Measurements from ENCODE around the gene DNM1.

DNM1 gene

DNA sequence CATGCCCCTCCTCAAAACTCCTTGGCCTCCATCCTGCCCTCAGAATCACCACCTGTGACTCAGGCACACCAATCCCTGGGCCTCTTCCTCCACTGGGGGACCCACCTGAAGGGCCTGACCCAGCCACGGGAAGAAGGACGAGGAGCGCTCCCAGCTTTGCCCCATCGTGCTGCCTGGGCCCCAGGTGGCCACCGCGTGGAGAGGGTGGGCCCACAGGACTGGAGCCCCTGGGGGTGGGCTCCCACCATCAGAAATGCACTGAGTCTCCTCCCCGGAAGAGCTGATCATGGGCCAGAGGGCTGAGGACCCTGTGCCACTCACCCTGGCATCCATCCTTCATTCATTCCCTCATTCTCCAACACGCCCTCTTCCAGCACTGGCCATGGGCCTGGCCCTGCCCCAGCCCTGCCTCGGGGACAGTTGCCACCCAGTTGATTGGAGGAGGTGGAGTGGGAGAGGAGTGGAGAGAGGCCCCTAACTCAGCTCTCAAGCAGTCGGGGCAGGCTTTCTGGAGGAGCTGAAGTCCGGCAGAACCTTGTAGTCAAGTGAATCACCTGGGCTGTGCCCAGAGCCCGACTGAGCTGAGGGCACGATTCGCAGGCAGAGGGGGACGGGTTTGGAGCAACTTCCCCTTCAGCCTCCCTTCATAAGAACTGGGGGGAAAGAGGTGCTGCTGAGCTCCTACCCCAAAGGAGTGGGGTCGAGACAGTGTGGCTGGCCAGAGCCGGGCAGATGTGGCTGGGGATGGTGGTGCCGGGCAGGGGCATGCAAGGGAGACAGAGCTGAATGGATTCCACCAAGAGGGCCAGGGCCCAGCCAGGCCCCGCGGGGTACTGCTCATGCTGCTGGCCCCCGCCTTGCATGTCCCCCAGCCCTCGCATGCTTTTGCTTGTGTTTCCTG is 29.6 kb downstream of the DNM1 start:
- no peak for DNase-seq (ENCODE audit: low read depth, low spot score)
- ChIA-PET CTCF (interaction anchor here (0.8 to 1.6 kb wide), 4 partner anchors 8 to 115 kb away, joined by 4 to 7 read pairs (median 5); no protein-coding TSS in a partner anchor), POLR2A (interaction anchor here (0.8 to 1.2 kb wide), 2 partner anchors 9 to 11 kb away, joined by 3 to 5 read pairs; no protein-coding TSS in a partner anchor)
- H3K4me3 ChIP-seq (ENCODE audit: low read depth, low read length) = no peak overlapping the region
- TF ChIP-seq, protein P1, sequence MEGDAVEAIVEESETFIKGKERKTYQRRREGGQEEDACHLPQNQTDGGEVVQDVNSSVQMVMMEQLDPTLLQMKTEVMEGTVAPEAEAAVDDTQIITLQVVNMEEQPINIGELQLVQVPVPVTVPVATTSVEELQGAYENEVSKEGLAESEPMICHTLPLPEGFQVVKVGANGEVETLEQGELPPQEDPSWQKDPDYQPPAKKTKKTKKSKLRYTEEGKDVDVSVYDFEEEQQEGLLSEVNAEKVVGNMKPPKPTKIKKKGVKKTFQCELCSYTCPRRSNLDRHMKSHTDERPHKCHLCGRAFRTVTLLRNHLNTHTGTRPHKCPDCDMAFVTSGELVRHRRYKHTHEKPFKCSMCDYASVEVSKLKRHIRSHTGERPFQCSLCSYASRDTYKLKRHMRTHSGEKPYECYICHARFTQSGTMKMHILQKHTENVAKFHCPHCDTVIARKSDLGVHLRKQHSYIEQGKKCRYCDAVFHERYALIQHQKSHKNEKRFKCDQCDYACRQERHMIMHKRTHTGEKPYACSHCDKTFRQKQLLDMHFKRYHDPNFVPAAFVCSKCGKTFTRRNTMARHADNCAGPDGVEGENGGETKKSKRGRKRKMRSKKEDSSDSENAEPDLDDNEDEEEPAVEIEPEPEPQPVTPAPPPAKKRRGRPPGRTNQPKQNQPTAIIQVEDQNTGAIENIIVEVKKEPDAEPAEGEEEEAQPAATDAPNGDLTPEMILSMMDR (IDR thresholded peaks at IDR 0.05; ENCODE audit: insufficient read depth, low read length, missing control alignments) = no peak

DNA sequence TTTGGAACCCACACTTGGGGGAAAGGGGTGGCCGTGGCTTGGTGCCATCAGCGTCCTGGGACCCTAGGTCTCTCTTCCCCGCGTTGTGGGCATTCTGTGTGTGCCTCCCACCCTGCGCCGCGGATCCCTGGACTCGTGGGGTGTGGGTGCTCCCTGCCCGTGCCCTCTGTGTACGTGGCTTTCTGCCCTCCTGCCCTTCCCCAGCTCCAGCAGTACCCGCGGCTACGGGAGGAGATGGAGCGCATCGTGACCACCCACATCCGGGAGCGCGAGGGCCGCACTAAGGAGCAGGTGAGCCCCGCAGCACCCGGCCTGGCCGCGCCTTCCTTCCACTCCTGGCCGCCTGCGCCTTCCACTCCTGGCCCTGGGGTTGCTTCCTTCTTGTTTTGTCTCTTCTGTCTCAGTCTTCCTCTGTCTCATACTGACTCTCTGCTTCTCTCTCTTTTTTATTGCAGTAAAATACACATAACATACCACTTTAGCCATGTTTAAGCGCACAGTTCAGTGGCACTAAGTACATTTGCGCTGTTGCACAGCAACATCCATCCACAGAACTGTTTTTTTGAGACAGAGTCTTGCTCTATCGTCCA is 30.7 kb downstream of the DNM1 start:
- CTCF ChIA-PET = no interaction called here
- POLR2A ChIA-PET = interaction anchor here (1.0 kb wide), 1 partner anchor 21 kb away, joined by 3 read pairs; no protein-coding TSS in a partner anchor
- TF ChIP-seq, protein P1 (IDR thresholded peaks at IDR 0.05; ENCODE audit: insufficient read depth, low read length, missing control alignments) = no peak
- DNase-seq (ENCODE audit: low read depth, low spot score) = no peak
- no peak overlapping the region for H3K4me3 ChIP-seq (ENCODE audit: low read depth, low read length)

DNA sequence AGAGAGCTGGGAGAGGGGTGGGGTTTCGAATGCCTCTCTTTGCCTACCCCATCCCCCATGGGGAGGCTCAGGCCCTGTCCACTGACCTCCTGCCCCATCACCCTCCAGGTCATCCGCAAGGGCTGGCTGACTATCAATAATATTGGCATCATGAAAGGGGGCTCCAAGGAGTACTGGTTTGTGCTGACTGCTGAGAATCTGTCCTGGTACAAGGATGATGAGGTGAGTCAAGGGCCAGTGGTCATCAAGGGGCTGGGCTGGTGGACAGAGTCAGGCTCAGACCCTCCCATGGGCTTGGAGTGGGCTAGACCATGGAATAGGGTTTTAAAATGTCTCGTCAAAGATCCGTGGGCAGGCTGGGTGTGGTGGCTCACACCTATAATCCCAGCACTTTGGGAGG is 38.9 kb downstream of the DNM1 start:
- DNase-seq (ENCODE audit: low read depth, low spot score) = no peak
- CTCF ChIA-PET = interaction anchor here (1.2 to 1.9 kb wide), 3 partner anchors 13 to 124 kb away, joined by 4 to 6 read pairs (median 4); no protein-coding TSS in a partner anchor
- POLR2A ChIA-PET = interaction anchor here (1.2 kb wide), 1 partner anchor 9 kb away, joined by 3 read pairs; no protein-coding TSS in a partner anchor
- H3K4me3 ChIP-seq (ENCODE audit: low read depth, low read length) = no peak overlapping the region
- TF ChIP-seq, protein P1 (IDR thresholded peaks at IDR 0.05; ENCODE audit: insufficient read depth, low read length, missing control alignments) = no peak

DNA sequence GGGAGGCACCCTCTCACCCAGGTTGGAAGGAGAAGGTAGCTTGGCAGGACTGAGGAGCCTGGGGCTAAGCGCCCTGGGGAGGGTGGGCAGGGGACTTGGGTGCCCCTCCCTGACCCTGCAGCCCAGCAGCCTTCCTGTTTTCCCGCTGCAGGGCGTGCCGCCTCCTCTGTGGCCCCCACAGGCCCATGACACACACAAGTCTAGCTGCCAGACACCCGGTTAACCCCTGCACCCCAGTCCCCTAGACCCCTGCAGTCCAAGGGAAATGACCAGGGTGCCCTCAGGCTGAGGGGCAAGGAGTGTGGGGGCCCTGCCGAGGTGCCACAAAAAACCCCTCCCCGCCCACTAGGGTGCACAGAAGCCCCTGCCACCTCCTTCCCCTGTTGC is 39.6 kb downstream of the DNM1 start:
- H3K4me3 ChIP-seq (ENCODE audit: low read depth, low read length) = no peak overlapping the region
- TF ChIP-seq, protein P1 (IDR thresholded peaks at IDR 0.05; ENCODE audit: insufficient read depth, low read length, missing control alignments) = no peak
- DNase-seq (ENCODE audit: low read depth, low spot score) = no peak
- ChIA-PET POLR2A (interaction anchor here (1.6 kb wide), 1 partner anchor 10 kb away, joined by 4 read pairs; no protein-coding TSS in a partner anchor), CTCF (interaction anchor here (1.9 kb wide), 2 partner anchors 12 to 18 kb away, joined by 4 to 6 read pairs; no protein-coding TSS in a partner anchor)

DNA sequence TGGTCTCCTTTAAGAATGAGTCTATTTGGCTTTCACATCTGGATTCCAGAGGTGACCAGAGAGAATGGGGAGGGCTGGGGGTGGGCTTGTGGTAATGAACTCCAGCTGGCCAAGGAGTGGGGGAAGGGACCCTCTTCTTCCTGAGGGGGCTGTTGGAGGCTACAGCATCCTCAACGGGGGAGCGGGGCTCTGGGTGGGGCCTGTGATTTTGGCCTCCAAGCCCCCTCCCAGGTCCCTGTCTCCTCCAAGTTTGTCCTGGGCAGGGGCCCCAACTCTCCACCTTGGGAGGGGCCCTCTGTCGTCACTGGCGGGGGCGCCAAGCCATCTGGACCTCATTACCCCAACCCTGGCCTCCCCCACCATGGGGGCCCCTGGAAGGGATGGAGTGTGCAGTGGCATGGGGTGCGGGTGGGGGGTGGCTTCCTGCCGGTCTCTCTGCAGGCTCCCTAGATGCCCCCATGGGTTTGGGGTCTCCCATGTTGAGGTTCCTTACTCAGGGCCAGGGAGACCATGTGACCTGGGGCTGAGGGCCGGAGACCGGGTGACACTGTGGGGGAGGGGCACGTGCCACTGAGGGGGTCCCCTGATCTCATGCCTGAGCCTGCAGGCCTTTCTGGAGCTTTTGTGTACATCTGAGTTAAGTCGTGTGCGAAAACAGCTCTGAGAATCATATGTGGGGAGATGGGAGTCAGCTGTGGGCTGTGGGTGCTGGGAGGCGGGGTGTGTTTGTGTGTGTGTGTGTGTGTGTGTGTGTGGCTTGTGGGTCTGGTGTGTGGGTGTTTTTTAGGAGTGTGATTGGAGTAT is 40.2 kb downstream of the DNM1 start:
- DNase-seq (ENCODE audit: low read depth, low spot score) = no peak
- CTCF ChIA-PET = interaction anchor here (1.9 kb wide), 1 partner anchor 18 kb away, joined by 4 read pairs; no protein-coding TSS in a partner anchor
- TF ChIP-seq, protein P1 (IDR thresholded peaks at IDR 0.05; ENCODE audit: insufficient read depth, low read length, missing control alignments) = no peak
- peak overlapping the region; percentile 67; the same call in 1 of the 2 replicates for H3K4me3 ChIP-seq (ENCODE audit: low read depth, low read length)
- POLR2A ChIA-PET = interaction anchor here (1.3 to 1.6 kb wide), 2 partner anchors 10 to 11 kb away, joined by 4 to 5 read pairs; no protein-coding TSS in a partner anchor

Data from AG04449 (cell line).